Measurements from ENCODE around the gene MMP11. TPM values are rescaled to one million over a fixed set of nuclear protein-coding genes. Genes with fewer than 3 reads are reported as not detected.

The MMP11 gene
- polyA plus RNA-seq, 1 of the 3 experiments (the other 2 are of a cell fraction) = 64.4 TPM

- TF ChIP-seq CTCF (IDR thresholded peaks at IDR 0.05) (peak; percentile 38), TEAD4 (IDR thresholded peaks at IDR 0.05; ENCODE audit: borderline replicate concordance, insufficient read depth) (no peak), RXRA (IDR thresholded peaks at IDR 0.05; ENCODE audit: borderline replicate concordance, low read depth) (no peak), JUND (IDR thresholded peaks at IDR 0.05) (no peak), ZBTB33 (IDR thresholded peaks at IDR 0.05; ENCODE audit: borderline replicate concordance, low read depth) (no peak), USF2 (IDR thresholded peaks at IDR 0.05; ENCODE audit: borderline replicate concordance, low read depth, low read length) (no peak), RAD21 (IDR thresholded peaks at IDR 0.05; ENCODE audit: low read length) (no peak), TCF12 (IDR thresholded peaks at IDR 0.05) (no peak), NFIC (IDR thresholded peaks at IDR 0.05; ENCODE audit: borderline replicate concordance) (no peak), REST (IDR thresholded peaks at IDR 0.05; ENCODE audit: low read depth, low read length) (no peak), MXI1 (IDR thresholded peaks at IDR 0.05; ENCODE audit: low read depth, low read length) (peak; percentile 66), SMC3 (IDR thresholded peaks at IDR 0.05; ENCODE audit: low read depth, low read length) (no peak), RFX5 (IDR thresholded peaks at IDR 0.05; ENCODE audit: low read length) (peak; percentile 80)
These were observed 21.8 kb upstream of the MMP11 start, which contains the start of gene ZNF70 (continued) for GRCh38 chr22:23750714-23751440.

Data from SK-N-SH (cell line).